OCI-LY7 (cell line): Measurements from ENCODE around the gene MET. TPM values are rescaled to one million over a fixed set of nuclear protein-coding genes. Genes with fewer than 3 reads are reported as not detected.

ENCODE experiments used
- BruUV-seq: library from RNA; stranded (reverse); fragments of 400-500 nt; replicated peaks from 2 replicates; lab custom pipeline; 2021; lab: Mats Ljungman, UMichigan
- CTCF ChIA-PET: fragments of 300-600 bp; sonication (Branson Sonifier 250); formaldehyde crosslinking; loops from one replicate; lab custom pipeline; 2022; ENCODE audit warnings: antibody characterized with exemption; ENCODE audit not compliant: unreplicated experiment; lab: Charles Lee
- POLR2A ChIA-PET: fragments of 300-600 bp; sonication (Branson Sonifier 250); formaldehyde crosslinking; loops from one replicate; lab custom pipeline; 2022; ENCODE audit warnings: antibody characterized with exemption; lab: Charles Lee
- DNase-seq: peaks from one replicate; pipeline ENCODE4 v3.0.0-alpha.2; 2015; ENCODE audit warnings: low spot score
- H2AFZ ChIP-seq: fragments of 200-600 bp; sonication (generic), shearing (Covaris generic); 2 replicates; pipeline ENCODE4 v1.6.1; 2014; ENCODE audit warnings: mild to moderate bottlenecking, antibody characterized with exemption, low read length, moderate library complexity
- H3K27ac ChIP-seq: fragments of 200-600 bp; sonication (generic); 2 replicates; pipeline ENCODE4 v1.5.1; 2014; ENCODE audit warnings: mixed run types, low read depth, mild to moderate bottlenecking, moderate library complexity, low read length, inconsistent platforms; ENCODE audit not compliant: poor library complexity, severe bottlenecking
- H3K36me3 ChIP-seq: fragments of 200-600 bp; sonication (generic); 2 replicates; pipeline ENCODE4 v1.6.1; 2014; ENCODE audit warnings: mild to moderate bottlenecking, antibody characterized with exemption, low read length, moderate library complexity, mixed read lengths; ENCODE audit not compliant: insufficient read depth
- H3K4me1 ChIP-seq: fragments of 200-600 bp; sonication (generic); 2 replicates; pipeline ENCODE4 v1.5.1; 2014; ENCODE audit warnings: mild to moderate bottlenecking, low read length; ENCODE audit not compliant: insufficient read depth, poor library complexity, severe bottlenecking
- H3K4me2 ChIP-seq: fragments of 200-600 bp; sonication (generic); 2 replicates; pipeline ENCODE4 v1.6.1; 2014; ENCODE audit warnings: mild to moderate bottlenecking, low read length
- H3K4me3 ChIP-seq: fragments of 200-600 bp; sonication (generic); 2 replicates; pipeline ENCODE4 v1.5.1; 2014; ENCODE audit warnings: mild to moderate bottlenecking, low read depth, low read length; ENCODE audit not compliant: poor library complexity, severe bottlenecking
- H3K79me2 ChIP-seq: fragments of 200-600 bp; sonication (generic); 2 replicates; pipeline ENCODE4 v1.6.1; 2016; ENCODE audit warnings: low read depth, mild to moderate bottlenecking, low read length, moderate library complexity, mixed read lengths; ENCODE audit not compliant: insufficient read depth
- H3K9me2 ChIP-seq: fragments of 200-600 bp; sonication (generic); 2 replicates; pipeline ENCODE4 v1.6.1; 2016; ENCODE audit warnings: mild to moderate bottlenecking, low read length, mixed read lengths; ENCODE audit not compliant: insufficient read depth
- H3K9me3 ChIP-seq: fragments of 200-600 bp; sonication (generic); 2 replicates; pipeline ENCODE4 v1.6.1; 2014; ENCODE audit warnings: mild to moderate bottlenecking, mixed run types, low read length, mixed read lengths
- H4K20me1 ChIP-seq: fragments of 200-600 bp; sonication (generic); 2 replicates; pipeline ENCODE4 v1.6.1; 2014; ENCODE audit warnings: mild to moderate bottlenecking, antibody characterized with exemption, low read length, moderate library complexity, mixed read lengths; ENCODE audit not compliant: insufficient read depth
- CTCF ChIP-seq: fragments of 200-600 bp; sonication (generic); conservative IDR thresholded peaks from 2 replicates; pipeline ENCODE4 v1.5.1; 2014; ENCODE audit warnings: mild to moderate bottlenecking, antibody characterized with exemption, low read length, moderate library complexity, mixed read lengths
- EZH2phosphoT487 ChIP-seq: fragments of 200-600 bp; sonication (generic); IDR thresholded peaks from 2 replicates; pipeline ENCODE4 v1.6.1; 2018; ENCODE audit warnings: low read depth, borderline replicate concordance, mild to moderate bottlenecking, mixed run types, antibody characterized with exemption, low read length, moderate library complexity, mixed read lengths
- intact Hi-C: fragments of 100-400 bp; cut with micrococcal nuclease; formaldehyde crosslinking; loops from one replicate; pipeline ENCODE4 v1.10.0; 2022; ENCODE audit not compliant: unreplicated experiment
- total RNA-seq, 2 experiments: library from RNA; depleted of rRNA in 1 of 2; stranded (reverse); fragments of >200 nt in 1 of 2; shearing (Covaris generic) in 1 of 2; gene quantifications; 2 replicates each; pipeline ENCODE4 v1.2.3, GENCODE V29; 2014 to 2022

MET gene
- total RNA-seq, 2 experiments from 2014 or later: not detected

- CTCF ChIA-PET: no interaction called here
- BruUV-seq: no TSS peak
These were observed 25.2 kb downstream of the MET start for GRCh38 chr7:116697152-116697551.

GRCh38 chr7:116697761-116698160 lies 25.8 kb downstream of the MET start:
- ChIA-PET CTCF (no interaction called here), POLR2A (no interaction called here)
- intact Hi-C loops: no loop called here
- no peaks in the 10 kb centered on the region for H3K4me1 ChIP-seq
- H3K4me3 ChIP-seq: no peak overlapping the region
- BruUV-seq: no TSS peak
- H3K79me2 ChIP-seq: no peaks in the 10 kb centered on the region
- no peak overlapping the region for H2AFZ ChIP-seq
- no peak overlapping the region for H3K27ac ChIP-seq
- H4K20me1 ChIP-seq: no peaks in the 10 kb centered on the region
- TF ChIP-seq CTCF: no peak
- TF ChIP-seq EZH2phosphoT487: no peak
- no peaks in the 10 kb centered on the region for H3K9me2 ChIP-seq
- no peaks in the 10 kb centered on the region for H3K9me3 ChIP-seq
- H3K4me2 ChIP-seq: no peak overlapping the region
- H3K36me3 ChIP-seq: no peaks in the 10 kb centered on the region
- no peak for DNase-seq

More at GRCh38 chr7:116697152-116697551, 25.2 kb downstream of the MET start:
- Histone ChIP-seq H4K20me1 (no peaks in the 10 kb centered on the region), H3K79me2 (no peaks in the 10 kb centered on the region), H3K4me2 (no peak overlapping the region), H3K4me1 (no peaks in the 10 kb centered on the region), H3K9me3 (no peaks in the 10 kb centered on the region), H3K36me3 (no peaks in the 10 kb centered on the region), H3K27ac (no peak overlapping the region), H2AFZ (no peak overlapping the region), H3K4me3 (no peak overlapping the region), H3K9me2 (no peaks in the 10 kb centered on the region)
- DNase-seq: no peak
- POLR2A ChIA-PET: no interaction called here
- intact Hi-C loops: no loop called here
- no peak for TF ChIP-seq EZH2phosphoT487
- TF ChIP-seq CTCF: no peak

- H4K20me1 ChIP-seq: no peaks in the 10 kb centered on the region
- H3K9me3 ChIP-seq: no peaks in the 10 kb centered on the region
- no peaks in the 10 kb centered on the region for H3K36me3 ChIP-seq
- no peak for TF ChIP-seq EZH2phosphoT487
- no peak for TF ChIP-seq CTCF
- H3K27ac ChIP-seq: no peak overlapping the region
- ChIA-PET CTCF (no interaction called here), POLR2A (no interaction called here)
- intact Hi-C loops: no loop called here
- no peak for DNase-seq
- H3K79me2 ChIP-seq: no peaks in the 10 kb centered on the region
- no peak overlapping the region for H3K4me2 ChIP-seq
- H3K9me2 ChIP-seq: no peaks in the 10 kb centered on the region
- H3K4me3 ChIP-seq: no peak overlapping the region
- no peaks in the 10 kb centered on the region for H3K4me1 ChIP-seq
- H2AFZ ChIP-seq: no peak overlapping the region
- BruUV-seq: no TSS peak
These were observed 26.4 kb downstream of the MET start for GRCh38 chr7:116698396-116698795.
